GM23248 (cell line): ENCODE measurements around the gene FAM53A.

Experiments
- EZH2 ChIP-seq: fragments of 200-600 bp; sonication (generic); IDR thresholded peaks from 2 replicates; pipeline ENCODE4 v1.6.1; 2018; ENCODE audit warnings: antibody characterized with exemption, mild to moderate bottlenecking; ENCODE audit not compliant: insufficient read depth, poor library complexity, severe bottlenecking
- EZH2phosphoT487 ChIP-seq: fragments of 200-600 bp; sonication (generic); IDR thresholded peaks from 2 replicates; pipeline ENCODE4 v1.6.1; 2018; ENCODE audit warnings: antibody characterized with exemption, moderate library complexity, mild to moderate bottlenecking, low read depth; ENCODE audit not compliant: insufficient read depth

DNA sequence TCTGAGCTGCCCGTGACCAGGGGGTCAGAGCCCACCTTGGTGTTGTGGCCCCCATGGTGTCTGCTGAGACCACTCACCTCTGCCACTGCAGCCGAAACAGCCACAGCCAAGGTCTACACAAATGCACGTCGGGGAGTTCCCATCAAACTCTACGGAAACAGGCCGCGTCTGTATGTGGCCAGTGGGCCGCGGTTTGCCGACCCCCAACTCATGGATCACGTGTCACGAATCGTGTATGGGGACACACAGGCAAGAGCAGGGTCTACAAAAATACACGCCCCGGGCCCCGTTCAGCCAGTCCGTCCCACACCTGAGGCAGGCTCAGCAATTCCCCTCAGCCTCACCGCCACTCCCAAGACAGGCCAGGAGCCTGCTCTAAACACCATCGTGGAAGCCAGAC, 53.8 kb downstream of the FAM53A start:
- no peak for TF ChIP-seq EZH2
- TF ChIP-seq EZH2phosphoT487 = no peak
